Mesenchymal stem cell (in vitro differentiated cells and primary cell): Measurements from ENCODE around the gene LRIG1.

Experiments
- DNase-seq: peaks from one replicate; pipeline ENCODE4 v3.0.0-alpha.2; 2013
- H2AFZ ChIP-seq: one replicate; pipeline ENCODE4 v1.6.1; 2013; ENCODE audit warnings: low read depth, mild to moderate bottlenecking, control low read depth, inconsistent platforms, low read length, moderate library complexity
- H2AK5ac ChIP-seq: 2 replicates; pipeline ENCODE4 v1.6.1; 2013; ENCODE audit warnings: low read length, moderate library complexity, mild to moderate bottlenecking, inconsistent platforms; ENCODE audit not compliant: severe bottlenecking
- H2BK120ac ChIP-seq: one replicate; pipeline ENCODE4 v1.6.1; 2013; ENCODE audit warnings: low read depth, mild to moderate bottlenecking, inconsistent platforms, low read length, moderate library complexity
- H2BK12ac ChIP-seq, 2 experiments: one replicate each; pipeline ENCODE4 v1.6.1; 2013; ENCODE audit warnings: inconsistent platforms in 2 of 2, low read length in 2 of 2, mild to moderate bottlenecking in 2 of 2, moderate library complexity in 2 of 2, control low read depth in 1 of 2
- H2BK15ac ChIP-seq: one replicate; pipeline ENCODE4 v1.6.1; 2013; ENCODE audit warnings: mild to moderate bottlenecking, low read depth, inconsistent platforms; ENCODE audit not compliant: poor library complexity, severe bottlenecking
- H2BK5ac ChIP-seq: 2 replicates; pipeline ENCODE4 v1.6.1; 2013; ENCODE audit warnings: low read depth, mild to moderate bottlenecking, low read length, control low read depth, inconsistent platforms; ENCODE audit not compliant: poor library complexity, severe bottlenecking
- H3K14ac ChIP-seq, 2 experiments: one replicate each; pipeline ENCODE4 v1.6.1; 2013; ENCODE audit warnings: inconsistent platforms in 2 of 2, low read length in 2 of 2, control low read depth in 1 of 2, mild to moderate bottlenecking in 1 of 2, moderate library complexity in 1 of 2
- H3K18ac ChIP-seq, 2 experiments: one replicate each; pipeline ENCODE4 v1.6.1; 2013; ENCODE audit warnings: inconsistent platforms in 2 of 2, low read length in 2 of 2, control low read depth in 1 of 2, low read depth in 1 of 2, mild to moderate bottlenecking in 1 of 2
- H3K23ac ChIP-seq, 2 experiments: one replicate each; pipeline ENCODE4 v1.6.1; 2013; ENCODE audit warnings: inconsistent platforms in 2 of 2, low read length in 2 of 2, mild to moderate bottlenecking in 2 of 2, moderate library complexity in 2 of 2, control low read depth in 1 of 2
- H3K27ac ChIP-seq: 2 replicates; pipeline ENCODE4 v1.5.1; 2013; ENCODE audit warnings: mild to moderate bottlenecking, moderate library complexity, low read length, control low read depth, inconsistent platforms; ENCODE audit not compliant: poor library complexity, severe bottlenecking
- H3K27me3 ChIP-seq, 2 experiments: 2 replicates each; pipeline versions ENCODE4 v1.6.1 to v1.7.0; 2013; ENCODE audit warnings: low read length in 2 of 2, mild to moderate bottlenecking in 2 of 2, moderate library complexity in 2 of 2, control low read depth in 1 of 2, inconsistent platforms in 1 of 2; ENCODE audit not compliant: control insufficient read depth in 1 of 2, insufficient read depth in 1 of 2
- H3K36me3 ChIP-seq, 2 experiments: 2 replicates each; pipeline versions ENCODE4 v1.6.1 to v1.7.0; 2013; ENCODE audit warnings: low read length in 2 of 2, control low read depth in 1 of 2, inconsistent platforms in 1 of 2, low read depth in 1 of 2, mild to moderate bottlenecking in 1 of 2; ENCODE audit not compliant: insufficient read depth in 2 of 2, control insufficient read depth in 1 of 2
- H3K4ac ChIP-seq, 2 experiments: one replicate each; pipeline ENCODE4 v1.6.1; 2013; ENCODE audit warnings: inconsistent platforms in 2 of 2, low read length in 2 of 2, mild to moderate bottlenecking in 2 of 2, moderate library complexity in 2 of 2, control low read depth in 1 of 2, low read depth in 1 of 2
- H3K4me1 ChIP-seq: 2 replicates; pipeline ENCODE4 v1.6.1; 2013; ENCODE audit warnings: low read depth, low read length, control low read depth; ENCODE audit not compliant: control insufficient read depth, insufficient read depth
- H3K4me2 ChIP-seq: 2 replicates; pipeline ENCODE4 v1.6.1; 2013; ENCODE audit warnings: low read length, mild to moderate bottlenecking, inconsistent platforms; ENCODE audit not compliant: poor library complexity, severe bottlenecking
- H3K4me3 ChIP-seq, 2 experiments: 2 replicates each; pipeline versions ENCODE4 v1.5.1 to v1.7.0; 2013; ENCODE audit warnings: low read length in 2 of 2, mild to moderate bottlenecking in 2 of 2, control low read depth in 1 of 2, low read depth in 1 of 2; ENCODE audit not compliant: insufficient read depth in 1 of 2
- H3K79me1 ChIP-seq: replicated peaks from 2 replicates; pipeline ENCODE4 v1.6.1; 2013; ENCODE audit warnings: mild to moderate bottlenecking, control low read depth, low read length, inconsistent platforms; ENCODE audit not compliant: poor library complexity, severe bottlenecking
- H3K9ac ChIP-seq: 2 replicates; pipeline ENCODE4 v1.7.0; 2013; ENCODE audit warnings: mild to moderate bottlenecking, low read length, moderate library complexity
- H3K9me3 ChIP-seq: 2 replicates; pipeline ENCODE4 v1.7.0; 2013; ENCODE audit warnings: mild to moderate bottlenecking, low read length; ENCODE audit not compliant: control insufficient read depth
- H4K8ac ChIP-seq: one replicate; pipeline ENCODE4 v1.6.1; 2013; ENCODE audit warnings: inconsistent platforms, mild to moderate bottlenecking, low read length, moderate library complexity
- H4K91ac ChIP-seq: one replicate; pipeline ENCODE4 v1.6.1; 2013; ENCODE audit warnings: mild to moderate bottlenecking, low read length, inconsistent platforms
- WGBS: methylation state at CpG from one replicate; pipeline ENCODE4 v1.1.7; 2013; ENCODE audit warnings: mixed read lengths; 5-methylcytosine and 5-hydroxymethylcytosine counted together

LRIG1 gene

GRCh38 chr3:66392966-66393332 lies 107.9 kb downstream of the LRIG1 start:
- no peak overlapping the region for H3K18ac ChIP-seq
- peak overlapping the region in 1 of 2 experiments; percentile 12 for H3K14ac ChIP-seq
- H3K27me3 ChIP-seq = no peaks in the 10 kb centered on the region
- H3K79me1 ChIP-seq = peaks cover 20% of the 10 kb centered on the region
- 95% methylated on average over 2 of the region's 2 CpGs for WGBS
- H3K36me3 ChIP-seq = peaks cover 38 to 48% of the 10 kb centered on the region in 2 experiments
- H2BK15ac ChIP-seq = no peak overlapping the region
- peak overlapping the region; percentile 36 for H3K9ac ChIP-seq
- H2AFZ ChIP-seq = no peak overlapping the region
- H2BK12ac ChIP-seq = no peak overlapping the region
- no peak overlapping the region for H2BK5ac ChIP-seq
- DNase-seq = no peak
- no peak overlapping the region for H3K4ac ChIP-seq
- peak overlapping the region; percentile 16 for H2AK5ac ChIP-seq
- H3K4me1 ChIP-seq = peaks cover 34% of the 10 kb centered on the region
- H3K27ac ChIP-seq = peak overlapping the region; percentile 19
- H2BK120ac ChIP-seq = no peak overlapping the region
- no peak overlapping the region for H3K4me2 ChIP-seq
- H3K23ac ChIP-seq = no peak overlapping the region
- no peaks in the 10 kb centered on the region for H3K9me3 ChIP-seq
- no peak overlapping the region for H4K8ac ChIP-seq
- no peak overlapping the region for H3K4me3 ChIP-seq
- no peak overlapping the region for H4K91ac ChIP-seq

GRCh38 chr3:66392512-66392911 lies 108.3 kb downstream of the LRIG1 start:
- no peaks in the 10 kb centered on the region for H3K27me3 ChIP-seq
- no peak overlapping the region for H3K4ac ChIP-seq
- H3K18ac ChIP-seq = no peak overlapping the region
- no peak overlapping the region for H2BK5ac ChIP-seq
- H3K23ac ChIP-seq = no peak overlapping the region
- H3K9ac ChIP-seq = no peak overlapping the region
- H2AK5ac ChIP-seq = peak overlapping the region; percentile 16
- WGBS = 92% methylated on average over 3 of the region's 3 CpGs
- no peak for DNase-seq
- H3K4me2 ChIP-seq = no peak overlapping the region
- peaks cover 36 to 45% of the 10 kb centered on the region in 2 experiments for H3K36me3 ChIP-seq
- H2AFZ ChIP-seq = no peak overlapping the region
- peaks cover 17% of the 10 kb centered on the region for H3K79me1 ChIP-seq
- H3K27ac ChIP-seq = peak overlapping the region; percentile 19
- H3K9me3 ChIP-seq = no peaks in the 10 kb centered on the region
- H2BK120ac ChIP-seq = no peak overlapping the region
- H2BK12ac ChIP-seq = no peak overlapping the region
- peaks cover 33% of the 10 kb centered on the region for H3K4me1 ChIP-seq
- no peak overlapping the region for H3K4me3 ChIP-seq
- no peak overlapping the region for H4K91ac ChIP-seq
- H4K8ac ChIP-seq = no peak overlapping the region
- H3K14ac ChIP-seq = no peak overlapping the region
- H2BK15ac ChIP-seq = no peak overlapping the region

GRCh38 chr3:66390013-66390412 lies 110.8 kb downstream of the LRIG1 start:
- no peak overlapping the region for H4K91ac ChIP-seq
- H3K79me1 ChIP-seq = peaks cover 13% of the 10 kb centered on the region
- no peak overlapping the region for H2AK5ac ChIP-seq
- H3K14ac ChIP-seq = no peak overlapping the region
- H3K23ac ChIP-seq = no peak overlapping the region
- no peak overlapping the region for H3K9ac ChIP-seq
- no peaks in the 10 kb centered on the region for H3K27me3 ChIP-seq
- H2BK12ac ChIP-seq = no peak overlapping the region
- H3K4ac ChIP-seq = no peak overlapping the region
- peaks cover 29% of the 10 kb centered on the region for H3K4me1 ChIP-seq
- DNase-seq = no peak
- H3K4me2 ChIP-seq = no peak overlapping the region
- no peak overlapping the region for H3K4me3 ChIP-seq
- H3K36me3 ChIP-seq = peaks cover 33 to 50% of the 10 kb centered on the region in 2 experiments
- no peak overlapping the region for H2BK15ac ChIP-seq
- H4K8ac ChIP-seq = no peak overlapping the region
- peaks cover 9% of the 10 kb centered on the region for H3K9me3 ChIP-seq
- no peak overlapping the region for H2AFZ ChIP-seq
- no peak overlapping the region for H3K18ac ChIP-seq
- H2BK5ac ChIP-seq = no peak overlapping the region
- H3K27ac ChIP-seq = no peak overlapping the region
- H2BK120ac ChIP-seq = no peak overlapping the region

- H3K14ac ChIP-seq = no peak overlapping the region
- H4K91ac ChIP-seq = no peak overlapping the region
- H3K4me2 ChIP-seq = no peak overlapping the region
- peaks cover 13% of the 10 kb centered on the region for H3K9me3 ChIP-seq
- no peak overlapping the region for H3K4ac ChIP-seq
- no peak overlapping the region for H2AFZ ChIP-seq
- H3K9ac ChIP-seq = no peak overlapping the region
- peak overlapping the region in 1 of 2 experiments; percentile 62 for H2BK12ac ChIP-seq
- peaks cover 46 to 64% of the 10 kb centered on the region in 2 experiments for H3K36me3 ChIP-seq
- H3K18ac ChIP-seq = peak overlapping the region in 1 of 2 experiments; percentile 16
- H3K4me1 ChIP-seq = peaks cover 12% of the 10 kb centered on the region
- H2BK5ac ChIP-seq = no peak overlapping the region
- H3K27ac ChIP-seq = peak overlapping the region; percentile 64
- H3K27me3 ChIP-seq = no peaks in the 10 kb centered on the region
- no peak overlapping the region for H3K23ac ChIP-seq
- DNase-seq = peak; percentile 76
- H3K79me1 ChIP-seq = peaks cover 32% of the 10 kb centered on the region
- no peak overlapping the region for H2BK120ac ChIP-seq
- WGBS = 73% methylated on average over 6 of the region's 7 CpGs
- no peak overlapping the region for H2BK15ac ChIP-seq
- no peak overlapping the region for H4K8ac ChIP-seq
- H3K4me3 ChIP-seq = no peak overlapping the region
- H2AK5ac ChIP-seq = peak overlapping the region; percentile 92
Observed at GRCh38 chr3:66386925-66387650, 113.7 kb downstream of the LRIG1 start.
